ENCODE measurements around the gene WDR82. TPM values are rescaled to one million over a fixed set of nuclear protein-coding genes. Genes with fewer than 3 reads are reported as not detected.

Gene WDR82
- polyA plus RNA-seq, 2 donors: 19.9 to 33.6 TPM

GRCh38 chr3:52222319-52223221 lies 55.9 kb downstream of the WDR82 start:
- H3K36me3 ChIP-seq (ENCODE audit: control insufficient read depth in 2 of 2, insufficient read depth in 2 of 2, low read length in 1 of 2): peaks cover 0 to 1% of the 10 kb centered on the region in 2 donors
- no peak overlapping the region for H3K27ac ChIP-seq (ENCODE audit: low read depth in 2 of 2, low read length in 1 of 2)
- 90 to 91% methylated on average over 41 of the region's 41 CpGs for WGBS, 2 donors
- H3K4me1 ChIP-seq (ENCODE audit: control insufficient read depth in 2 of 2, insufficient read depth in 2 of 2, low read length in 1 of 2): peaks cover 7 to 16% of the 10 kb centered on the region in 2 donors
- no peaks in the 10 kb centered on the region for H3K27me3 ChIP-seq (ENCODE audit: control insufficient read depth in 1 of 2, insufficient read depth in 2 of 2, low read length in 2 of 2)
- H3K4me3 ChIP-seq (ENCODE audit: low read depth in 1 of 2, low read length in 2 of 2): no peak overlapping the region
- no peaks in the 10 kb centered on the region for H3K9me3 ChIP-seq (ENCODE audit: control insufficient read depth in 2 of 2, insufficient read depth in 1 of 2, low read depth in 1 of 2, low read length in 1 of 2)

- Histone ChIP-seq H3K27me3 (ENCODE audit: control insufficient read depth in 1 of 2, insufficient read depth in 2 of 2, low read length in 2 of 2) (no peaks in the 10 kb centered on the region), H3K27ac (ENCODE audit: low read depth in 2 of 2, low read length in 1 of 2) (no peak overlapping the region), H3K9me3 (ENCODE audit: control insufficient read depth in 2 of 2, insufficient read depth in 1 of 2, low read depth in 1 of 2, low read length in 1 of 2) (no peaks in the 10 kb centered on the region), H3K36me3 (ENCODE audit: control insufficient read depth in 2 of 2, insufficient read depth in 2 of 2, low read length in 1 of 2) (no peaks in the 10 kb centered on the region), H3K4me1 (ENCODE audit: control insufficient read depth in 2 of 2, insufficient read depth in 2 of 2, low read length in 1 of 2) (peaks cover 7 to 17% of the 10 kb centered on the region in 2 donors), H3K4me3 (ENCODE audit: low read depth in 1 of 2, low read length in 2 of 2) (no peak overlapping the region)
- 80 to 82% methylated on average over 33 to 34 of the region's 34 CpGs for WGBS, 2 donors
Observed at GRCh38 chr3:52221563-52222318, 56.7 kb downstream of the WDR82 start.

- Histone ChIP-seq H3K4me1 (ENCODE audit: control insufficient read depth in 2 of 2, insufficient read depth in 2 of 2, low read length in 1 of 2) (peaks cover 7 to 21% of the 10 kb centered on the region in 2 donors), H3K27me3 (ENCODE audit: control insufficient read depth in 1 of 2, insufficient read depth in 2 of 2, low read length in 2 of 2) (no peaks in the 10 kb centered on the region), H3K9me3 (ENCODE audit: control insufficient read depth in 2 of 2, insufficient read depth in 1 of 2, low read depth in 1 of 2, low read length in 1 of 2) (no peaks in the 10 kb centered on the region), H3K27ac (ENCODE audit: low read depth in 2 of 2, low read length in 1 of 2) (no peak overlapping the region), H3K36me3 (ENCODE audit: control insufficient read depth in 2 of 2, insufficient read depth in 2 of 2, low read length in 1 of 2) (no peaks in the 10 kb centered on the region), H3K4me3 (ENCODE audit: low read depth in 1 of 2, low read length in 2 of 2) (no peak overlapping the region)
- 91 to 94% methylated on average over 23 to 27 of the region's 27 CpGs for WGBS, 2 donors
Observed at GRCh38 chr3:52221141-52221562, 57.3 kb downstream of the WDR82 start.

GRCh38 chr3:52220380-52221026 lies 57.9 kb downstream of the WDR82 start:
- Histone ChIP-seq H3K9me3 (ENCODE audit: control insufficient read depth in 2 of 2, insufficient read depth in 1 of 2, low read depth in 1 of 2, low read length in 1 of 2) (no peaks in the 10 kb centered on the region), H3K27ac (ENCODE audit: low read depth in 2 of 2, low read length in 1 of 2) (no peak overlapping the region), H3K27me3 (ENCODE audit: control insufficient read depth in 1 of 2, insufficient read depth in 2 of 2, low read length in 2 of 2) (no peaks in the 10 kb centered on the region), H3K36me3 (ENCODE audit: control insufficient read depth in 2 of 2, insufficient read depth in 2 of 2, low read length in 1 of 2) (peaks cover 0 to 2% of the 10 kb centered on the region in 2 donors), H3K4me3 (ENCODE audit: low read depth in 1 of 2, low read length in 2 of 2) (no peak overlapping the region), H3K4me1 (ENCODE audit: control insufficient read depth in 2 of 2, insufficient read depth in 2 of 2, low read length in 1 of 2) (peaks cover 7 to 18% of the 10 kb centered on the region in 2 donors)
- WGBS, 2 donors: 24 to 32% methylated on average over 8 to 9 of the region's 9 CpGs

- WGBS, 2 donors: 57 to 63% methylated on average over 6 of the region's 6 CpGs
- no peaks in the 10 kb centered on the region for H3K9me3 ChIP-seq (ENCODE audit: control insufficient read depth in 2 of 2, insufficient read depth in 1 of 2, low read depth in 1 of 2, low read length in 1 of 2)
- H3K36me3 ChIP-seq (ENCODE audit: control insufficient read depth in 2 of 2, insufficient read depth in 2 of 2, low read length in 1 of 2): peaks cover 0 to 12% of the 10 kb centered on the region in 2 donors
- no peaks in the 10 kb centered on the region for H3K27me3 ChIP-seq (ENCODE audit: control insufficient read depth in 1 of 2, insufficient read depth in 2 of 2, low read length in 2 of 2)
- no peak overlapping the region for H3K4me3 ChIP-seq (ENCODE audit: low read depth in 1 of 2, low read length in 2 of 2)
- peak overlapping the region; percentile 67 to 86 for H3K27ac ChIP-seq (ENCODE audit: low read depth in 2 of 2, low read length in 1 of 2)
- H3K4me1 ChIP-seq (ENCODE audit: control insufficient read depth in 2 of 2, insufficient read depth in 2 of 2, low read length in 1 of 2): peaks cover 7 to 17% of the 10 kb centered on the region in 2 donors
Observed at GRCh38 chr3:52218937-52219650, 59.4 kb downstream of the WDR82 start.

GRCh38 chr3:52218454-52218853 lies 60.0 kb downstream of the WDR82 start:
- Histone ChIP-seq H3K27ac (ENCODE audit: low read depth in 2 of 2, low read length in 1 of 2) (peak overlapping the region; percentile 67 to 86), H3K4me3 (ENCODE audit: low read depth in 1 of 2, low read length in 2 of 2) (no peak overlapping the region), H3K36me3 (ENCODE audit: control insufficient read depth in 2 of 2, insufficient read depth in 2 of 2, low read length in 1 of 2) (peaks cover 2 to 16% of the 10 kb centered on the region in 2 donors), H3K4me1 (ENCODE audit: control insufficient read depth in 2 of 2, insufficient read depth in 2 of 2, low read length in 1 of 2) (peaks cover 7 to 17% of the 10 kb centered on the region in 2 donors), H3K9me3 (ENCODE audit: control insufficient read depth in 2 of 2, insufficient read depth in 1 of 2, low read depth in 1 of 2, low read length in 1 of 2) (no peaks in the 10 kb centered on the region), H3K27me3 (ENCODE audit: control insufficient read depth in 1 of 2, insufficient read depth in 2 of 2, low read length in 2 of 2) (no peaks in the 10 kb centered on the region)
- 62 to 76% methylated on average over 12 of the region's 12 CpGs for WGBS, 2 donors

- peak overlapping the region; percentile 67 to 86 for H3K27ac ChIP-seq (ENCODE audit: low read depth in 2 of 2, low read length in 1 of 2)
- no peaks in the 10 kb centered on the region for H3K9me3 ChIP-seq (ENCODE audit: control insufficient read depth in 2 of 2, insufficient read depth in 1 of 2, low read depth in 1 of 2, low read length in 1 of 2)
- WGBS, 2 donors: 78 to 81% methylated on average over 3 of the region's 3 CpGs
- no peak overlapping the region for H3K4me3 ChIP-seq (ENCODE audit: low read depth in 1 of 2, low read length in 2 of 2)
- peaks cover 7 to 17% of the 10 kb centered on the region in 2 donors for H3K4me1 ChIP-seq (ENCODE audit: control insufficient read depth in 2 of 2, insufficient read depth in 2 of 2, low read length in 1 of 2)
- H3K27me3 ChIP-seq (ENCODE audit: control insufficient read depth in 1 of 2, insufficient read depth in 2 of 2, low read length in 2 of 2): no peaks in the 10 kb centered on the region
- H3K36me3 ChIP-seq (ENCODE audit: control insufficient read depth in 2 of 2, insufficient read depth in 2 of 2, low read length in 1 of 2): peaks cover 3 to 17% of the 10 kb centered on the region in 2 donors
Observed at GRCh38 chr3:52218026-52218425, 60.4 kb downstream of the WDR82 start.

GRCh38 chr3:52217409-52217805 lies 61.0 kb downstream of the WDR82 start:
- H3K27me3 ChIP-seq (ENCODE audit: control insufficient read depth in 1 of 2, insufficient read depth in 2 of 2, low read length in 2 of 2): no peaks in the 10 kb centered on the region
- H3K4me1 ChIP-seq (ENCODE audit: control insufficient read depth in 2 of 2, insufficient read depth in 2 of 2, low read length in 1 of 2): peaks cover 7 to 17% of the 10 kb centered on the region in 2 donors
- no peak overlapping the region for H3K4me3 ChIP-seq (ENCODE audit: low read depth in 1 of 2, low read length in 2 of 2)
- 46 to 54% methylated on average over 10 of the region's 10 CpGs for WGBS, 2 donors
- H3K36me3 ChIP-seq (ENCODE audit: control insufficient read depth in 2 of 2, insufficient read depth in 2 of 2, low read length in 1 of 2): peaks cover 3 to 20% of the 10 kb centered on the region in 2 donors
- H3K27ac ChIP-seq (ENCODE audit: low read depth in 2 of 2, low read length in 1 of 2): peak overlapping the region; percentile 67 to 92
- H3K9me3 ChIP-seq (ENCODE audit: control insufficient read depth in 2 of 2, insufficient read depth in 1 of 2, low read depth in 1 of 2, low read length in 1 of 2): no peaks in the 10 kb centered on the region

Measured in esophagus (tissue), 2 donors.